ENCODE measurements around the gene CNOT6.

- TF ChIP-seq CTCF (conservative IDR thresholded peaks at IDR 0.05), result 0 out of 2 replicates have a peak, but pooled peaks have one; percentile 33
- TF ChIP-seq EZH2 (IDR thresholded peaks at IDR 0.05; ENCODE audit: low read depth), result no peak
Measured at GRCh38 chr5:180611140-180611850, 117.1 kb downstream of the CNOT6 start.
